HCT116 (cell line): ENCODE results near the gene ESYT1. TPM values are rescaled to one million over a fixed set of nuclear protein-coding genes. Genes with fewer than 3 reads are reported as not detected.
A peak's percentile ranks its signal among the peaks of the same experiment; 100 is the strongest.

ENCODE experiments used
- ATAC-seq: fragments of 200-7000 bp; cut with Tn5 transposase; 2 replicates; pipeline ENCODE4 v1.9.1; 2020; ENCODE audit warnings: mild to moderate bottlenecking, moderate library complexity
- BruUV-seq: library from RNA; stranded (reverse); fragments of 400-500 nt; replicated peaks from 2 replicates; lab custom pipeline; 2021; lab: Mats Ljungman, UMichigan
- CTCF ChIA-PET: fragments of 300-600 bp; sonication (Branson Sonifier 250); formaldehyde crosslinking; loops from one replicate; lab custom pipeline; 2021; ENCODE audit warnings: antibody characterized with exemption; lab: Charles Lee
- POLR2A ChIA-PET: fragments of 300-600, 350-600 bp; sonication (Branson Sonifier 250); formaldehyde crosslinking; loops from one replicate; lab custom pipeline; 2021; ENCODE audit warnings: antibody characterized with exemption; lab: Charles Lee
- RAD21 ChIA-PET, 2 experiments: fragments of 300-600 bp; sonication (Branson Sonifier 250); formaldehyde crosslinking; loops; one replicate each; lab custom pipeline; 2023; ENCODE audit warnings: low total read pairs in 2 of 2; ENCODE audit not compliant: uncharacterized antibody in 2 of 2, unreplicated experiment in 2 of 2, low non-redundant PET in 1 of 2; lab: Charles Lee
- DNase-seq: peaks from one replicate; pipeline ENCODE4 v3.0.0-alpha.2; 2010; ENCODE audit warnings: low read depth, low spot score
- H2AFZ ChIP-seq: fragments of 200-600 bp; shearing (Covaris generic), sonication (generic); 2 replicates; pipeline ENCODE4 v1.6.1; 2017; ENCODE audit warnings: low read depth, mixed run types, mixed read lengths, antibody characterized with exemption, low read length; ENCODE audit not compliant: poor library complexity, severe bottlenecking
- H3K27ac ChIP-seq: 2 replicates; pipeline ENCODE4 v1.5.1; 2012; ENCODE audit warnings: low read depth, low read length
- H3K27me3 ChIP-seq: fragments of 200-600 bp; sonication (generic); 2 replicates; pipeline ENCODE4 v1.6.1; 2016; ENCODE audit warnings: mixed run types, low read length, mixed read lengths; ENCODE audit not compliant: insufficient read depth
- H3K36me3 ChIP-seq, 2 experiments: fragments of 200-500 bp in 1 of 2; fragments of 200-600 bp in 1 of 2; sonication (Bioruptor generic) in 1 of 2; sonication (generic) in 1 of 2; 2 replicates each; pipeline versions ENCODE4 v1.5.1 to v1.6.1; 2014 to 2016; ENCODE audit warnings: low read length in 2 of 2, inconsistent platforms in 1 of 2, mixed read lengths in 1 of 2, mixed run types in 1 of 2; ENCODE audit not compliant: insufficient read depth in 2 of 2, control insufficient read depth in 1 of 2
- H3K4me1 ChIP-seq, 2 experiments: fragments of 200-600 bp in 1 of 2; sonication (generic) in 1 of 2; 2 replicates each; pipeline versions ENCODE4 v1.5.1 to v1.6.1; 2012 to 2017; ENCODE audit warnings: low read length in 2 of 2, inconsistent platforms in 1 of 2, mild to moderate bottlenecking in 1 of 2, mixed read lengths in 1 of 2, mixed run types in 1 of 2, moderate library complexity in 1 of 2; ENCODE audit not compliant: insufficient read depth in 2 of 2, control insufficient read depth in 1 of 2
- H3K4me2 ChIP-seq: fragments of 200-600 bp; sonication (generic); 2 replicates; pipeline ENCODE4 v1.6.1; 2017; ENCODE audit warnings: mixed run types, low read length, mixed read lengths
- H3K4me3 ChIP-seq, 2 experiments: fragments of 200-600 bp in 1 of 2; sonication (generic) in 1 of 2; replicated peaks in 1 of 2; 2 replicates each; pipeline ENCODE4 v1.5.1; 2011 to 2016; ENCODE audit warnings: low read length in 2 of 2, control low read depth in 1 of 2, low read depth in 1 of 2, mild to moderate bottlenecking in 1 of 2, mixed read lengths in 1 of 2, mixed run types in 1 of 2
- H3K79me2 ChIP-seq: fragments of 200-600 bp; sonication (generic); 2 replicates; pipeline ENCODE4 v1.6.1; 2017; ENCODE audit warnings: mild to moderate bottlenecking, mixed run types, low read length, moderate library complexity, mixed read lengths; ENCODE audit not compliant: insufficient read depth
- H3K9ac ChIP-seq: fragments of 200-600 bp; sonication (generic); 2 replicates; pipeline ENCODE4 v1.6.1; 2016; ENCODE audit warnings: low read length, mixed read lengths
- H3K9me2 ChIP-seq: fragments of 200-600 bp; sonication (generic), shearing (Covaris generic); 2 replicates; pipeline ENCODE4 v1.6.1; 2017; ENCODE audit warnings: mixed run types, mild to moderate bottlenecking, moderate library complexity; ENCODE audit not compliant: insufficient read depth
- H3K9me3 ChIP-seq, 2 experiments: fragments of 200-500 bp in 1 of 2; fragments of 200-600 bp in 1 of 2; sonication (Bioruptor generic) in 1 of 2; sonication (generic) in 1 of 2; 2 replicates each; pipeline ENCODE4 v1.6.1; 2014 to 2017; ENCODE audit warnings: low read length in 2 of 2, mixed read lengths in 2 of 2, inconsistent platforms in 1 of 2, low read depth in 1 of 2, mild to moderate bottlenecking in 1 of 2, mixed run types in 1 of 2, moderate library complexity in 1 of 2; ENCODE audit not compliant: control insufficient read depth in 1 of 2, insufficient read depth in 1 of 2
- H4K20me1 ChIP-seq: fragments of 200-600 bp; sonication (generic), shearing (Covaris generic); 2 replicates; pipeline ENCODE4 v1.6.1; 2017; ENCODE audit warnings: mixed run types, mild to moderate bottlenecking, moderate library complexity; ENCODE audit not compliant: insufficient read depth
- CBX3 ChIP-seq: IDR thresholded peaks from 2 replicates; pipeline ENCODE4 v1.6.1; 2012; ENCODE audit warnings: low read depth
- CEBPB ChIP-seq: IDR thresholded peaks from 2 replicates; pipeline ENCODE4 v1.6.1; 2012; ENCODE audit warnings: low read depth
- EGR1 ChIP-seq: IDR thresholded peaks from 2 replicates; pipeline ENCODE4 v1.6.1; 2012; ENCODE audit warnings: low read depth
- ELF1 ChIP-seq: IDR thresholded peaks from 2 replicates; pipeline ENCODE4 v1.6.1; 2012; ENCODE audit warnings: low read depth, borderline replicate concordance
- EZH2 ChIP-seq: fragments of 200-600 bp; sonication (generic); IDR thresholded peaks from 2 replicates; pipeline ENCODE4 v1.6.1; 2017; ENCODE audit warnings: antibody characterized with exemption, mixed run types
- EZH2phosphoT487 ChIP-seq: fragments of 200-600 bp; IDR thresholded peaks from 2 replicates; pipeline ENCODE4 v1.6.1; 2018; ENCODE audit warnings: antibody characterized with exemption, borderline replicate concordance
- FOSL1 ChIP-seq: IDR thresholded peaks from 2 replicates; pipeline ENCODE4 v1.6.1; 2012; ENCODE audit warnings: low read depth
- MAX ChIP-seq: IDR thresholded peaks from 2 replicates; pipeline ENCODE4 v1.6.1; 2012
- POLR2A ChIP-seq: IDR thresholded peaks from 2 replicates; pipeline ENCODE4 v1.7.0; 2011; ENCODE audit warnings: borderline replicate concordance; ENCODE audit not compliant: insufficient read depth, insufficient read length; ENCODE audit errors: extremely low read depth
- POLR2AphosphoS5 ChIP-seq: IDR thresholded peaks from 2 replicates; pipeline ENCODE4 v1.6.1; 2011; ENCODE audit warnings: mild to moderate bottlenecking, low read depth, low read length, moderate library complexity
- SIN3A ChIP-seq: IDR thresholded peaks from 2 replicates; pipeline ENCODE4 v1.6.1; 2012; ENCODE audit warnings: low read depth
- SP1 ChIP-seq: IDR thresholded peaks from 2 replicates; pipeline ENCODE4 v1.6.1; 2012; ENCODE audit warnings: low read depth
- SRF ChIP-seq: IDR thresholded peaks from 2 replicates; pipeline ENCODE4 v1.6.1; 2012; ENCODE audit warnings: low read depth
- TCF7L2 ChIP-seq: IDR thresholded peaks from 2 replicates; pipeline ENCODE4 v1.7.0; 2011; ENCODE audit warnings: borderline replicate concordance, inconsistent platforms; ENCODE audit not compliant: insufficient read depth, insufficient read length; ENCODE audit errors: extremely low read depth
- YY1 ChIP-seq: IDR thresholded peaks from 2 replicates; pipeline ENCODE4 v1.6.1; 2011; ENCODE audit warnings: low read length, low read depth, moderate library complexity, mild to moderate bottlenecking; ENCODE audit not compliant: insufficient replicate concordance; ENCODE audit errors: extremely low read depth
- ZFX ChIP-seq: fragments of 450-650 bp; IDR thresholded peaks from 2 replicates; pipeline ENCODE4 v1.6.1; 2017
- ZNF274 ChIP-seq: fragments of 200-500 bp; sonication (Bioruptor generic); IDR thresholded peaks from 2 replicates; pipeline ENCODE4 v1.6.1; 2014; ENCODE audit warnings: mild to moderate bottlenecking, low read depth, low read length, inconsistent platforms
- intact Hi-C: fragments of 100-400 bp; cut with micrococcal nuclease; formaldehyde crosslinking; loops from 2 replicates; pipeline ENCODE4 v1.10.0; 2022
- total RNA-seq: library from RNA; stranded (reverse); gene quantifications from one replicate; pipeline ENCODE4 v1.2.1, GENCODE V29; 2021; ENCODE audit not compliant: unreplicated experiment
- TF ChIP-seq, protein P1 (sequence below): IDR thresholded peaks from 2 replicates; pipeline ENCODE4 v1.6.1; 2012
- TF ChIP-seq, protein P2 (sequence below): IDR thresholded peaks from 2 replicates; pipeline ENCODE4 v1.6.1; 2012; ENCODE audit warnings: low read depth
- TF ChIP-seq, protein P3 (sequence below), 3 experiments: fragments of 200-600 bp in 1 of 3; sonication (generic) in 1 of 3; IDR thresholded peaks in 2 of 3; conservative IDR thresholded peaks in 1 of 3; 2 replicates each; pipeline ENCODE4 v1.5.1; 2012 to 2017; ENCODE audit warnings: low read depth in 2 of 3, low read length in 2 of 3, antibody characterized with exemption in 1 of 3, borderline replicate concordance in 1 of 3, control low read depth in 1 of 3, mild to moderate bottlenecking in 1 of 3, mixed read lengths in 1 of 3, mixed run types in 1 of 3, moderate library complexity in 1 of 3; ENCODE audit not compliant: insufficient read depth in 1 of 3

Gene ESYT1
- total RNA-seq, 1 experiment from 2014 or later: 80.9 TPM

DNA sequence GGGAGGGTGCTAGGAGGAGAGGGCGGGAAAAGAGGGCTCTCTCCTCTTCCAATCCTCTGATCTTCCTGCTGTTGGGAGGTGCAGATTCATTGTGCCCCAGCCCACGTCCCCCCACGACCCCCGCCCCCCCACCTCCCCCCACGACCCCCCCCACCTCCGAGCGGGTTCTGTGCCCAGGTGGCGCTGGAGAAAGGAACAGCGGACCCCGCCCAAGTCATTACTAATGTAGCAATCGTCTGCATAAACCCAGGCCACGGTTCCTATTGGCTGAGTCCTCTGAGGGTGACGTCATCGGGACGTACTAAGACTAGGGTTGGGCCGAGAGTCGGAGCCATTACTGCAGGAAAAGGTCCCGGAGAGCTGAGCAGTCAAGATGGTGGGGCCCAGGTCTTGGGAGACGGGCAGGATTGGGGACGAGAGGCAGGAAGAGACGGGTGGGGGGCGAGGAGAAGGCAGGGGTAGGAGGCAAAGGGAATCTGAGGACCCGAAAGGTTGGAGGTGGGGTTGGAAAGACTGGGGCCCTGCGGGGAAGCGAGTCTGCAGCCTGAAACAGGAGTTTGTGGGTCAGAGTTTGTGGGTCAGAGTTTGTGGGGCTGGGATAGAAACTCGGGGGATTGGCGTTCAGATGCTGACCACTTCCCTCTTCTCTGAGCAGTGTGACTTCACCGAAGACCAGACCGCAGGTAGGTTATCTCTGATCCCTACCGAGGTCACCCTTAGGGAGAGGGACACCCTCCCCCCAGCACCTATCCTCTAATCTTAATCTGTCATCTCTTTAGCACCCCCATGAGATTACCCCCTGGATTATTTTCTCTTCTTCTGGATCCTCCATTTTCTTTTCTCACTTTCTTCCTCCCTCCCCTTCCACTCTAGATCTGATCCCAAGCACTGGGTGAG, 30.2 kb downstream of the ESYT1 start, which contains the start of gene MYL6:
Gene MYL6, plus strand, starts transcription at position 331 of the 897 bp plus-strand sequence. Its CDS starts 43 bp downstream, at position 374.
- H2AFZ ChIP-seq: no peak within 1 kb of the TSS
- intact Hi-C loops: loop anchor here (2.0 kb wide), 1 partner anchor 39 kb away; the partner anchor contains the start of gene ZC3H10
- H4K20me1 ChIP-seq: no peaks in the 10 kb centered on the region
- BruUV-seq: no TSS peak
- peaks cover 14 to 27% of the 10 kb centered on the region in 2 experiments for H3K4me1 ChIP-seq
- H3K9ac ChIP-seq: peak within 1 kb of the TSS; percentile 99
- H3K36me3 ChIP-seq: peaks cover 32 to 40% of the 10 kb centered on the region in 2 experiments; a peak in 3 of 4 replicates
- peaks cover 43% of the 10 kb centered on the region for H3K79me2 ChIP-seq
- ATAC-seq (peak; percentile 81), DNase-seq (peak; percentile 97)
- POLR2A ChIA-PET: interaction anchor here (1.2 to 1.8 kb wide), 3 partner anchors 30 to 416 kb away, joined by 3 to 7 read pairs (median 5); partner anchors contain the start of genes ESYT1 and ZC3H10
- H3K4me2 ChIP-seq: peak within 1 kb of the TSS; percentile 96
- peak within 1 kb of the TSS; percentile 94 for H3K27ac ChIP-seq
- no peaks in the 10 kb centered on the region for H3K9me3 ChIP-seq
- CTCF ChIA-PET: interaction anchor here (0.6 to 1.4 kb wide), 4 partner anchors 31 to 162 kb away, joined by 3 to 5 read pairs (median 4); partner anchors contain the start of genes ESYT1, SMARCC2 and ZC3H10
- no peaks in the 10 kb centered on the region for H3K27me3 ChIP-seq
- no peak for TF ChIP-seq CEBPB
- no peak; the same call in 1 of the 2 replicates for TF ChIP-seq ZFX
- TF ChIP-seq POLR2A: peak; percentile 98
- no peak for TF ChIP-seq FOSL1
- TF ChIP-seq SIN3A: no peak
- peak; percentile 94 for TF ChIP-seq YY1
- TF ChIP-seq EZH2phosphoT487: no peak
- no peak for TF ChIP-seq SP1
- TF ChIP-seq, protein P1, sequence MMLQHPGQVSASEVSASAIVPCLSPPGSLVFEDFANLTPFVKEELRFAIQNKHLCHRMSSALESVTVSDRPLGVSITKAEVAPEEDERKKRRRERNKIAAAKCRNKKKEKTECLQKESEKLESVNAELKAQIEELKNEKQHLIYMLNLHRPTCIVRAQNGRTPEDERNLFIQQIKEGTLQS: no peak
- TF ChIP-seq ELF1: no peak
- TF ChIP-seq, protein P2, sequence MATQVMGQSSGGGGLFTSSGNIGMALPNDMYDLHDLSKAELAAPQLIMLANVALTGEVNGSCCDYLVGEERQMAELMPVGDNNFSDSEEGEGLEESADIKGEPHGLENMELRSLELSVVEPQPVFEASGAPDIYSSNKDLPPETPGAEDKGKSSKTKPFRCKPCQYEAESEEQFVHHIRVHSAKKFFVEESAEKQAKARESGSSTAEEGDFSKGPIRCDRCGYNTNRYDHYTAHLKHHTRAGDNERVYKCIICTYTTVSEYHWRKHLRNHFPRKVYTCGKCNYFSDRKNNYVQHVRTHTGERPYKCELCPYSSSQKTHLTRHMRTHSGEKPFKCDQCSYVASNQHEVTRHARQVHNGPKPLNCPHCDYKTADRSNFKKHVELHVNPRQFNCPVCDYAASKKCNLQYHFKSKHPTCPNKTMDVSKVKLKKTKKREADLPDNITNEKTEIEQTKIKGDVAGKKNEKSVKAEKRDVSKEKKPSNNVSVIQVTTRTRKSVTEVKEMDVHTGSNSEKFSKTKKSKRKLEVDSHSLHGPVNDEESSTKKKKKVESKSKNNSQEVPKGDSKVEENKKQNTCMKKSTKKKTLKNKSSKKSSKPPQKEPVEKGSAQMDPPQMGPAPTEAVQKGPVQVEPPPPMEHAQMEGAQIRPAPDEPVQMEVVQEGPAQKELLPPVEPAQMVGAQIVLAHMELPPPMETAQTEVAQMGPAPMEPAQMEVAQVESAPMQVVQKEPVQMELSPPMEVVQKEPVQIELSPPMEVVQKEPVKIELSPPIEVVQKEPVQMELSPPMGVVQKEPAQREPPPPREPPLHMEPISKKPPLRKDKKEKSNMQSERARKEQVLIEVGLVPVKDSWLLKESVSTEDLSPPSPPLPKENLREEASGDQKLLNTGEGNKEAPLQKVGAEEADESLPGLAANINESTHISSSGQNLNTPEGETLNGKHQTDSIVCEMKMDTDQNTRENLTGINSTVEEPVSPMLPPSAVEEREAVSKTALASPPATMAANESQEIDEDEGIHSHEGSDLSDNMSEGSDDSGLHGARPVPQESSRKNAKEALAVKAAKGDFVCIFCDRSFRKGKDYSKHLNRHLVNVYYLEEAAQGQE: no peak
- peak; percentile 100 for TF ChIP-seq POLR2AphosphoS5
- no peak for TF ChIP-seq MAX
- no peak for TF ChIP-seq EZH2
- TF ChIP-seq ZNF274: no peak
- TF ChIP-seq, protein P3, sequence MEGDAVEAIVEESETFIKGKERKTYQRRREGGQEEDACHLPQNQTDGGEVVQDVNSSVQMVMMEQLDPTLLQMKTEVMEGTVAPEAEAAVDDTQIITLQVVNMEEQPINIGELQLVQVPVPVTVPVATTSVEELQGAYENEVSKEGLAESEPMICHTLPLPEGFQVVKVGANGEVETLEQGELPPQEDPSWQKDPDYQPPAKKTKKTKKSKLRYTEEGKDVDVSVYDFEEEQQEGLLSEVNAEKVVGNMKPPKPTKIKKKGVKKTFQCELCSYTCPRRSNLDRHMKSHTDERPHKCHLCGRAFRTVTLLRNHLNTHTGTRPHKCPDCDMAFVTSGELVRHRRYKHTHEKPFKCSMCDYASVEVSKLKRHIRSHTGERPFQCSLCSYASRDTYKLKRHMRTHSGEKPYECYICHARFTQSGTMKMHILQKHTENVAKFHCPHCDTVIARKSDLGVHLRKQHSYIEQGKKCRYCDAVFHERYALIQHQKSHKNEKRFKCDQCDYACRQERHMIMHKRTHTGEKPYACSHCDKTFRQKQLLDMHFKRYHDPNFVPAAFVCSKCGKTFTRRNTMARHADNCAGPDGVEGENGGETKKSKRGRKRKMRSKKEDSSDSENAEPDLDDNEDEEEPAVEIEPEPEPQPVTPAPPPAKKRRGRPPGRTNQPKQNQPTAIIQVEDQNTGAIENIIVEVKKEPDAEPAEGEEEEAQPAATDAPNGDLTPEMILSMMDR (IDR thresholded peaks at IDR 0.05 in 2 of 3, conservative IDR thresholded peaks at IDR 0.05 in 1 of 3; ENCODE audit: borderline replicate concordance in 1 of 3, insufficient read depth in 1 of 3, low read depth in 2 of 3, low read length in 2 of 3): no peak
- TF ChIP-seq SRF: no peak
- no peak for TF ChIP-seq CBX3
- no peak for TF ChIP-seq EGR1
- no peak for TF ChIP-seq TCF7L2
- RAD21 ChIA-PET: interaction anchor here (0.6 kb wide), 2 partner anchors 32 to 64 kb away, joined by 3 to 6 read pairs; partner anchors contain the start of gene RNF41 (in 1 of the 2)
- H3K4me3 ChIP-seq: peak within 1 kb of the TSS; percentile 78 to 96
- no peaks in the 10 kb centered on the region for H3K9me2 ChIP-seq
